Psoas muscle (tissue), 8 donors: ENCODE results near the gene OBSCN. TPM values are rescaled to one million over a fixed set of nuclear protein-coding genes. Genes with fewer than 3 reads are reported as not detected.

Source experiments
- ATAC-seq, 4 donors: fragments of 200-7000 bp; cut with Tn5 transposase; one replicate each; pipeline ENCODE4 v1.9.1; 2020; ENCODE audit warnings: moderate library complexity in 3 of 4, mild to moderate bottlenecking in 2 of 4
- DNase-seq, 2 donors: peaks; one replicate each; pipeline ENCODE4 v3.0.0-alpha.2; 2020
- H3K27ac ChIP-seq: fragments of 200-600 bp; one replicate; pipeline ENCODE4 v1.8.0; 2022
- H3K27me3 ChIP-seq, 3 donors: fragments of 200-600 bp in 1 of 3; one replicate each; pipeline versions ENCODE4 v1.6.1 to v1.8.0; 2013 to 2022; ENCODE audit warnings: low read length in 2 of 3, mild to moderate bottlenecking in 2 of 3, moderate library complexity in 1 of 3; ENCODE audit not compliant: insufficient read depth in 3 of 3
- H3K36me3 ChIP-seq, 2 donors: fragments of 200-600 bp in 1 of 2; one replicate each; pipeline versions ENCODE4 v1.6.1 to v1.8.0; 2013 to 2022; ENCODE audit warnings: low read depth in 1 of 2, mild to moderate bottlenecking in 1 of 2, moderate library complexity in 1 of 2; ENCODE audit not compliant: insufficient read depth in 1 of 2
- H3K4me1 ChIP-seq: fragments of 200-600 bp; one replicate; pipeline ENCODE4 v1.8.0; 2022
- H3K4me3 ChIP-seq: fragments of 200-600 bp; one replicate; pipeline ENCODE4 v1.8.0; 2022; ENCODE audit warnings: mild to moderate bottlenecking
- H3K9me3 ChIP-seq: fragments of 200-600 bp; one replicate; pipeline ENCODE4 v1.8.0; 2022
- CTCF ChIP-seq: fragments of 200-600 bp; IDR thresholded peaks from one replicate; pipeline ENCODE4 v1.8.0; 2022; ENCODE audit warnings: antibody characterized with exemption
- WGBS, 3 donors: extraction: QIAGEN DNeasy Blood & Tissue Kit; methylation state at CpG; one replicate each; pipeline versions ENCODE4 v1.1.6 to v1.1.7; 2013; 5-methylcytosine and 5-hydroxymethylcytosine counted together
- intact Hi-C, 2 donors: fragments of 100-400 bp; cut with DNase I; formaldehyde crosslinking; loops; one replicate each; pipeline versions ENCODE4 v1.11.0 to v1.14.2; 2022
- polyA plus RNA-seq, 3 donors: library from polyadenylated mRNA; stranded (reverse); fragments of 200-250 nt; gene quantifications; one replicate each; pipeline ENCODE4 v1.2.3, GENCODE V29; 2013
- total RNA-seq, 4 donors: library from RNA; stranded (reverse); fragmentation: NEBNext Ultra II Directional in 2 of 4; extraction: Animal tissue kit (Norgen Biotek cat#: 25700) in 2 of 4; gene quantifications; one replicate each; pipeline versions ENCODE4 v1.2.1 to v1.2.4, GENCODE V29; 2021 to 2023
- donor health status: healthy with polysubstance abuse.
- donor health status: DM: no; HTN: no; CAD: no; lungs with moderate emphysema.
- donor health status: Bipolar disorder and iron deficiency.
- donor health status: healthy.
- donor health status: DM: yes; HTN: yes; CAD: no.
- donor health status: DM: no; HTN: no; CAD: no.
- donor health status: DM: no; HTN: no; CAD: no.
- donor health status: DM: yes; HTN: yes; CAD: no.

OBSCN gene
- total and polyA plus RNA-seq, 7 donors, result 397 to 1,869 (median 1,061) TPM

GRCh38 chr1:228198977-228199590, 8.8 kb upstream of the OBSCN start:
- DNase-seq, result no peak
- peak in 1 of 4 donors; percentile 26 for ATAC-seq
- Histone ChIP-seq H3K9me3 (peaks cover 13% of the 10 kb centered on the region), H3K27me3 (no peaks in the 10 kb centered on the region), H3K4me1 (peaks cover 12% of the 10 kb centered on the region), H3K36me3 (no peaks in the 10 kb centered on the region), H3K4me3 (no peak overlapping the region), H3K27ac (peak overlapping the region; percentile 92)
- WGBS, 3 donors, result 61 to 81% (median 73%) methylated on average over 2 of the region's 2 CpGs
- intact Hi-C loops, result no loop called here
- no peak for TF ChIP-seq CTCF

- intact Hi-C loops, result no loop called here
- 45 to 52% (median 47%) methylated on average over 8 of the region's 8 CpGs for WGBS, 3 donors
- Histone ChIP-seq H3K36me3 (no peaks in the 10 kb centered on the region), H3K27ac (peak overlapping the region; percentile 99), H3K9me3 (peaks cover under 1% of the 10 kb centered on the region), H3K27me3 (no peaks in the 10 kb centered on the region), H3K4me3 (no peak overlapping the region), H3K4me1 (peaks cover 30% of the 10 kb centered on the region)
- TF ChIP-seq CTCF, result no peak
- DNase-seq, result no peak
- no peak for ATAC-seq
These were observed 2.9 kb upstream of the OBSCN start for GRCh38 chr1:228204958-228205357.

DNA sequence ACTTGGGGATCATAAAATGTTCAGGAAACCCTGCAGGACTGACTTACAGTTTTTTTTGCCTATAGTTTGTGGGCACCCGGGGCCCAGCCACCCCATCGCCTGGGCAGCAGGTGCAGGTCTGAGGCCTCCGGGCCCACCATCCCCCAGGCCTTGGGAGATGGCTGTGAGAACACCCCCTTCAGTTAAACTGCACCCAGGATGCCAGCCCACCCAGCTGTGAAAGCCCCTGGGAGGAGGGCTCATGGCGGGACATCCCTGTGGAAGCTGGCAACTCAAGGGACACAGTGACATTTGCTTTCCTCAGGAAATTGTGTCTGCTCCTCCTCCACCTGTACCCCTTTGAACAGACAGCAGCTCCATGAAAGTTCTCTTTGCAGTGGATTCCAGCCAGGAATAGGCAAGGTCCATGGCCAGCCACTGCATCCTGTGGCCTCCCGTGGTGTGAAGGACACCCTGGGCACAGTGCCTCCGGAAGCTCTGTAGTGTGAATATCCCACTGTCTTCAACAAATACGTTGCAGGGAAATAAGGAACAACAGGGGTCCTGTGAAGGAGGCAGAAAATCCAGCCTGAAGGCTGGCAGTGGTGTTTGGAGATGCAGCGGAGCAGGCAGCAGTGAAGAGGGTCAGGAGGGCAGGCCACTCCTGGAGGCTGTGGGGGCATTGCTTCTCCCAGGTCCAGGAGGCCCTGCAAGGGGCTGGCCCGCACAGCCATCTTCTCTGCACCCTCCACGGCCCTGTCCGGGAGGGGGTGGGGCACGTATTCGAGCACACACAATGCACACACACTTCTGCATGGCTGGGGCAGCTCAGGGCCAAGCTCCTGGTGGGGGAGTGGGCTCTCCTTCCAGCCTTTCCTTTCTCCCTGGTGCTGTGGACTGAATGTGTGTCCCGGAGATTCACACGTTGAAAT, 2.1 kb upstream of the OBSCN start:
- Histone ChIP-seq H3K27me3 (no peaks in the 10 kb centered on the region), H3K4me1 (peaks cover 32% of the 10 kb centered on the region), H3K36me3 (no peaks in the 10 kb centered on the region), H3K27ac (peak overlapping the region; percentile 99), H3K9me3 (no peaks in the 10 kb centered on the region), H3K4me3 (no peak overlapping the region)
- intact Hi-C loops, result no loop called here
- TF ChIP-seq CTCF, result no peak
- no peak for ATAC-seq
- DNase-seq, result no peak
- 43 to 47% (median 45%) methylated on average over 15 of the region's 15 CpGs for WGBS, 3 donors

DNA sequence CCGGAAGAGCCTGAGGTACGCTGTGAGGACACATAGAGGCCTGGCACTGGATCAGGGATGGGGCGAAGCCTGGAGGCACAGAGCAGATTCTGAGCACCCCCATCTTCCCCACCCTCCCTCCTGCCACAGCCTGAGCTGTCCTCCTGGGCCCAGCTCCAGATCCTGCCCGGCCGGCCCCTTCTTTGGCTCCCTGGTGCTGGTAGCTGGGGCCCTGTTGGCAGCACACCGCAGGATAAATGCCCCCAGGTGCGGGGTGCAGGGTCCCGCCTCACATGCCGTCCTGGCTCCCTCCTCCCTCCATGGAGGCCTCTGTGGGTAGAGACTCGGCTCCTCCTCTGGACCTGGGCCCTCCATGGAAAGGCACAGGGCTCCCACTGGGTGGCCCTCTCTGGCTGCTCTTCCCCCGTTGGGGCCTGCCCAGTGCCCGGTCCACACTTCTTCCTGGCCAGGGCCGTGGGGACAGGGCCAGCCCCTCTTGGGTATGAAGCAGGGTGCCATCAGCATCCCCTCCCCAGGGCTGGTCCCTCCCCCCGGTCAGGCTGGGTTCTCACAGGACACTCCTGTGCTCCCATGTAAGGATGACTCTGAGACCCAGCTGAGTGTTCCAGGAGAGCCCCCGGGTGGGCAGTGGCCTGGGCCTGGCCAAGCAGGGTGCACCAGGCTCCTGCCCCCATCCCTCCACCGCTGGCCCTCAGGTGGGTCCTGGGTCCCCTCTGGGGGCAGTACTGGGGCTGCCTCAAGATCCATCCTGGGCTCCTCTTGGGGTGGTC, 1.1 kb upstream of the OBSCN start:
- Histone ChIP-seq H3K27me3 (no peaks in the 10 kb centered on the region), H3K27ac (peak overlapping the region; percentile 99), H3K9me3 (no peaks in the 10 kb centered on the region), H3K4me3 (no peak overlapping the region), H3K36me3 (peaks cover 0 to 4% of the 10 kb centered on the region in 2 donors), H3K4me1 (peaks cover 41% of the 10 kb centered on the region)
- peak in 3 of 4 donors; percentile 5 to 16 (median 10) for ATAC-seq
- TF ChIP-seq CTCF, result no peak
- peak in 1 of 2 donors; percentile 35 for DNase-seq
- 36 to 54% (median 37%) methylated on average over 15 to 16 of the region's 16 CpGs for WGBS, 3 donors
- intact Hi-C loops, result no loop called here
